CD4-positive, alpha-beta memory T cell (primary cell): ENCODE results near the gene FAXC. TPM values are rescaled to one million over a fixed set of nuclear protein-coding genes. Genes with fewer than 3 reads are reported as not detected.

Experiments used
- CTCF ChIA-PET: fragments of 350-600 bp; sonication (Branson Sonifier 250); formaldehyde crosslinking; loops from one replicate; lab custom pipeline; 2021; ENCODE audit warnings: inconsistent platforms; ENCODE audit not compliant: partially characterized antibody; lab: Charles Lee
- POLR2A ChIA-PET: fragments of 350-600 bp; sonication (Branson Sonifier 250); formaldehyde crosslinking; loops from one replicate; lab custom pipeline; 2021; ENCODE audit not compliant: partially characterized antibody; lab: Charles Lee
- DNase-seq, 5 donors: peaks; one replicate each; pipeline versions ENCODE4 v3.0.0 to v3.0.0-alpha.2; 2020 to 2022; ENCODE audit warnings: mixed read lengths in 1 of 5
- H3K27ac ChIP-seq: one replicate; pipeline ENCODE4 v1.7.0; 2013; ENCODE audit warnings: low read depth, low read length
- H3K27me3 ChIP-seq: 2 replicates; pipeline ENCODE4 v1.7.0; 2013; ENCODE audit warnings: mild to moderate bottlenecking, low read length, moderate library complexity; ENCODE audit not compliant: insufficient read depth
- H3K36me3 ChIP-seq: 2 replicates; pipeline ENCODE4 v1.7.0; 2013; ENCODE audit warnings: mild to moderate bottlenecking, low read length, moderate library complexity; ENCODE audit not compliant: insufficient read depth
- H3K4me1 ChIP-seq: 2 replicates; pipeline ENCODE4 v1.7.0; 2013; ENCODE audit warnings: mild to moderate bottlenecking, low read length, moderate library complexity; ENCODE audit not compliant: insufficient read depth
- H3K4me3 ChIP-seq, 2 donors: one replicate each; pipeline ENCODE4 v1.7.0; 2013; ENCODE audit warnings: low read length in 2 of 2, mild to moderate bottlenecking in 1 of 2
- H3K9me3 ChIP-seq, 2 donors: one replicate each; pipeline ENCODE4 v1.7.0; 2013; ENCODE audit warnings: low read length in 2 of 2, control low read depth in 1 of 2; ENCODE audit not compliant: control insufficient read depth in 1 of 2
- H3K27ac Mint-ChIP-seq, 7 donors: one replicate each; pipeline ENCODE4 v1.8.0; 2020 to 2021; ENCODE audit warnings: mixed read lengths in 7 of 7, mild to moderate bottlenecking in 6 of 7, inconsistent platforms in 3 of 7, moderate library complexity in 3 of 7
- H3K27me3 Mint-ChIP-seq, 2 donors: one replicate each; pipeline ENCODE4 v1.8.0; 2020 to 2021; ENCODE audit warnings: mixed read lengths in 2 of 2
- H3K36me3 Mint-ChIP-seq, 2 donors: one replicate each; pipeline ENCODE4 v1.8.0; 2020 to 2021; ENCODE audit warnings: mixed read lengths in 2 of 2, inconsistent platforms in 1 of 2, mild to moderate bottlenecking in 1 of 2
- H3K4me1 Mint-ChIP-seq, 4 donors: one replicate each; pipeline ENCODE4 v1.8.0; 2020 to 2021; ENCODE audit warnings: mixed read lengths in 4 of 4, mild to moderate bottlenecking in 1 of 4
- H3K4me3 Mint-ChIP-seq, 8 donors: one replicate each; pipeline ENCODE4 v1.8.0; 2020 to 2021; ENCODE audit warnings: mixed read lengths in 8 of 8, mild to moderate bottlenecking in 7 of 8, moderate library complexity in 6 of 8, inconsistent platforms in 3 of 8
- H3K9me3 Mint-ChIP-seq, 8 donors: one replicate each; pipeline ENCODE4 v1.8.0; 2020 to 2021; ENCODE audit warnings: mixed read lengths in 8 of 8, mild to moderate bottlenecking in 5 of 8, inconsistent platforms in 3 of 8, moderate library complexity in 1 of 8
- intact Hi-C: fragments of 100-400 bp; cut with micrococcal nuclease; formaldehyde crosslinking; loops from one replicate; pipeline ENCODE4 v1.15.1; 2023
- polyA plus RNA-seq, 2 donors: library from polyadenylated mRNA; unstranded; fragments of 300-500 nt; fragmentation: Illumina TruSeq; gene quantifications; one replicate each; pipeline ENCODE4 v1.2.3, GENCODE V29; 2021
- total RNA-seq, 2 experiments: library from RNA; stranded (reverse); gene quantifications; one replicate each; pipeline ENCODE4 v1.2.3, GENCODE V29; 2021

Gene FAXC
- total and polyA plus RNA-seq, 4 experiments from 2014 or later: not detected

DNA sequence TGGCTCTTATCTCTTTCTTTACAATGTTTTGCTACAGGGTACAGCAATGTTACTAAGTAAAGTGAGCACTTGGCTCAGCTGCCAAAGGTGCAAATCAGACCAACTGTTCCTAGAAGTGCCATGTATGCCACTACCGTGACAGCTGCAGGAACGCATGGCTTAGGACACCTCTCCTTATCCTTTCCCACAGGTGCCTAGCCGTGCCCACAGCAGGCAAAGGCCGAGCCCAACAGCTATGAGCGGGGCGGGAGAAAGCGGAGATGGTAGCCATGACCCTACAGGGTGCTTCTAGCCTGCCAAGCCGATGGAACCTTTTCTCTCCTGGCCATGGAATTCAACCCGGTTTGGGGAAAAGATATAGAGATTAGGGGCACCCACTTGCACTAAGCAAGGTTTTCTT lies 97.1 kb downstream of the FAXC start:
- no peak overlapping the region for H3K4me3 ChIP-seq
- H3K9me3 Mint-ChIP-seq: peaks cover 0 to 1% (median 0%) of the 10 kb centered on the region in 8 donors

DNA sequence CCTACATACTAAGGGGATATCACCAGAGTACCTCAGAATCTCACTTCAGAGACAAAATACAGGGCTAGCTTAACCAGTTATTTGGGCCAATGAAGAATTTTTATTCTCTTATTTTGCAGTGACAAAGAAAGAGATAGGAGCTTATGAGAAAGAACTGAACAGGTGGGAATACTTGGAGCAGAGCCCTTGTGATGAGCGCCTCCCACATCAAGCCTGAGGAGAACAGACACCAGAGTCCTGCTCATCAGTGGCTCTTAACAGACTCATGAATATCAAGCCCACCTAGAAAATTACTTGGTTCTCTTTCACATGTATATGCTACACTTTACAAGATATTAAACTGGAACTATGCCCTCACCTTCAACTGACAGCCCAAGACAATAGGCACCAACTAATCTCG lies 99.0 kb downstream of the FAXC start:
- ChIA-PET POLR2A (no interaction called here), CTCF (no interaction called here)
- H3K27ac ChIP-seq: no peak overlapping the region
- no peaks in the 10 kb centered on the region for H3K4me1 ChIP-seq
- H3K9me3 ChIP-seq: no peaks in the 10 kb centered on the region
- H3K27me3 Mint-ChIP-seq: peaks cover 4 to 6% of the 10 kb centered on the region in 2 donors
- H3K36me3 ChIP-seq: no peaks in the 10 kb centered on the region
- peak overlapping the region in 1 of 7 donors; percentile 3 for H3K27ac Mint-ChIP-seq
- H3K27me3 ChIP-seq: no peaks in the 10 kb centered on the region
- H3K4me1 Mint-ChIP-seq: no peaks in the 10 kb centered on the region
- intact Hi-C loops: no loop called here
- DNase-seq: no peak
- no peak overlapping the region for H3K4me3 ChIP-seq
- H3K36me3 Mint-ChIP-seq: no peaks in the 10 kb centered on the region
- peaks cover 0 to 6% (median 0%) of the 10 kb centered on the region in 8 donors for H3K9me3 Mint-ChIP-seq
- H3K4me3 Mint-ChIP-seq: no peak overlapping the region

More for the DNA sequence above, 97.1 kb downstream of the FAXC start:
- Mint-ChIP-seq H3K4me3 (no peak overlapping the region), H3K27me3 (peaks cover 2 to 4% of the 10 kb centered on the region in 2 donors), H3K36me3 (no peaks in the 10 kb centered on the region), H3K4me1 (no peaks in the 10 kb centered on the region), H3K27ac (no peak overlapping the region)
- no peak overlapping the region for H3K27ac ChIP-seq
- H3K36me3 ChIP-seq: no peaks in the 10 kb centered on the region
- POLR2A ChIA-PET: no interaction called here
- intact Hi-C loops: no loop called here
- H3K9me3 ChIP-seq: no peaks in the 10 kb centered on the region
- no peaks in the 10 kb centered on the region for H3K27me3 ChIP-seq
- CTCF ChIA-PET: no interaction called here
- no peaks in the 10 kb centered on the region for H3K4me1 ChIP-seq
- no peak for DNase-seq

DNA sequence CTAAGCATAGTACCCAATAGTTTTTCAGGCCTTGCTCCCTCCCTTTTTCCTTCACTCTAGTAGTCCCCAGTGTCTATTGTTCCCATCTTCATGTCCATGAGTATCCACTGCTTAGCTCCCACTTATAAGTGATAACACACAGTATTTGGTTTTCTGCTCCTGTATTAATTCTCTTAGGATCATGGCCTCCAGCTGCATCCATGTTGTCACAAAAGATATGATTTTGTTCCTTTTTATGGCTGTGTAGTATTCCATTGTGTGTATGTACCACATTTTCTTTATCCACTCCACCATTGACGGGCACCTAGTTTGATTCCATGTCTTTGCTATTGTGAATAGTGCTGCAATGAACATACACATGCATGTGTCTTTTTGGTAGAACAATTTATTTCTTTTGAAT lies 102.9 kb downstream of the FAXC start:
- Histone ChIP-seq H3K27me3 (no peaks in the 10 kb centered on the region), H3K36me3 (no peaks in the 10 kb centered on the region), H3K4me1 (no peaks in the 10 kb centered on the region), H3K27ac (no peak overlapping the region), H3K4me3 (no peak overlapping the region), H3K9me3 (no peaks in the 10 kb centered on the region)
- Mint-ChIP-seq H3K4me1 (no peaks in the 10 kb centered on the region), H3K27me3 (peaks cover 4 to 5% of the 10 kb centered on the region in 2 donors), H3K4me3 (no peak overlapping the region), H3K36me3 (no peaks in the 10 kb centered on the region), H3K9me3 (peaks cover 0 to 6% (median 0%) of the 10 kb centered on the region in 8 donors), H3K27ac (no peak overlapping the region)
- POLR2A ChIA-PET: no interaction called here
- DNase-seq: no peak
- CTCF ChIA-PET: no interaction called here
- intact Hi-C loops: no loop called here

DNA sequence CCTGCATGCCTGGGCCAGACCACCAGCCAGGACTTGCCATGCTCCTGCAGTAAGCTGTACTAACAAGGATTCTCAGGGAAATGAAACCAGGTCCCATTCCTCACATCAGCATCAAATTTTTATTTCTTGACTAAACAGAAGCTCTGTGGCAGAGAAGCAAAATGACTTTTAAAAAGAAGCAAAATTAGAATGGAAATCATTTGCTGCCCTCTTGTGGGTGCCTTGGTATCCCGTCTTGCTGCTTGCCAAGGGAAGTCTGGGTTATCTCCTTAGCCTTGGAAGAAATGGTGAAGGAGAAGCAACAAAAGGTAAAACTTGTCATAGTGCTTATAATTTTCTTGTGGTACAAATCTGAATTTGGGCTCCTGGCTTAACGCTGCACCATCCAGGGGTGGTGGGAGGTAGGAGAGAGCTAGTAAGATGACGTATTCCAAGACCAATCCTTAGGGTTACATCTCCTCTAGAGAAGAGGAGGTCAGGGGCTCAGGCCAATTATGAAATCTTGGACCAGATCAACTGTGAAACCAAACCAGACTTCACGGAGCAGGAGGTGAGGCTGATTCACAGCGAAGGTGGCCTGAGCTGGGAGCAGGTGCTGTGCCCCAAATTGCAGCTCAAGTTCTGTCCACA lies 107.5 kb downstream of the FAXC start:
- Histone ChIP-seq H3K36me3 (no peaks in the 10 kb centered on the region), H3K27me3 (no peaks in the 10 kb centered on the region), H3K4me1 (no peaks in the 10 kb centered on the region), H3K27ac (no peak overlapping the region), H3K4me3 (no peak overlapping the region), H3K9me3 (no peaks in the 10 kb centered on the region)
- intact Hi-C loops: no loop called here
- DNase-seq: no peak
- Mint-ChIP-seq H3K4me1 (no peaks in the 10 kb centered on the region), H3K36me3 (no peaks in the 10 kb centered on the region), H3K4me3 (no peak overlapping the region), H3K27me3 (peaks cover 3 to 4% of the 10 kb centered on the region in 2 donors), H3K27ac (no peak overlapping the region), H3K9me3 (peaks cover 0 to 5% (median 0%) of the 10 kb centered on the region in 8 donors)
- CTCF ChIA-PET: no interaction called here
- POLR2A ChIA-PET: no interaction called here

DNA sequence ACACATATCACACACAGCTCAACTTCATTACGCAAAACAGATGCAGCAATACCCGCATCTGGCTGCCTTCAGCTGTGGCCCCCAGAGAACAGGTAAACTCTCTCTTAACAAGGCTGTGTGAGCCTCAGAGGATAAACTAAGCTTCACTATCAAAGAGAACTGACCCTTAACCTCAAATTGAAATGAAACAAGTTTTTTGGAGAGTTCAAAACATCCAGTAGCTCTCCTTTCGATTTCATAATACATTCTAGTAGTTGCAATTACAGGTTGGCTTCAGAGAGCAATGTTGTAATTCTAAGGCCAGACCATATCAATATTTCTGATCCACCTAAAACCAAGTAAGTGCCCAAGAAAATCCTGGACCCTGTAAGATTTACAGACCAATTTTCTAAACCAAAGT lies 113.5 kb downstream of the FAXC start:
- Histone ChIP-seq H3K27ac (no peak overlapping the region), H3K27me3 (no peaks in the 10 kb centered on the region), H3K9me3 (no peaks in the 10 kb centered on the region), H3K4me1 (no peaks in the 10 kb centered on the region), H3K36me3 (no peaks in the 10 kb centered on the region), H3K4me3 (no peak overlapping the region)
- CTCF ChIA-PET: no interaction called here
- intact Hi-C loops: no loop called here
- H3K4me1 Mint-ChIP-seq: no peaks in the 10 kb centered on the region
- no peaks in the 10 kb centered on the region for H3K36me3 Mint-ChIP-seq
- no peak overlapping the region for H3K27ac Mint-ChIP-seq
- POLR2A ChIA-PET: no interaction called here
- H3K9me3 Mint-ChIP-seq: no peaks in the 10 kb centered on the region
- DNase-seq: no peak
- H3K27me3 Mint-ChIP-seq: peaks cover 3 to 14% of the 10 kb centered on the region in 2 donors
- H3K4me3 Mint-ChIP-seq: no peak overlapping the region

DNA sequence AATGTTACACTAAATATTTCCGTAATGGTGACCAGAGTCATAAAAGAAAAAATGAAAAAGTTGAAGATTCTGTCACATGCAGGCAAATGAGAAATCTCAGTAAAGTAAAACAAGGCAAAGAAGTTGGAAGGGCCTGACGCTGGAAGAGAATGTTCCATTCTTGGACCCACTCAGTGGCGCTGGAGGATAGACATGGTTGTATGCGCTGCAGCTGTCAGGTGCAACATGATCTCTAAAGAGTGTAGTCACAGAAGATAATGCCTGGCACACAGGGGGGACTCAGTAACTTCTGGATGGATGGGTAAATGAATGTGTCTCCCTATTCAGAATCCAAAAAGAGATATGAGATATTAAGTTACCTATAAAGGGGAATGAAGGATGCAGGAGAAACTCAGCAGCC lies 116.3 kb downstream of the FAXC start:
- POLR2A ChIA-PET: no interaction called here
- Mint-ChIP-seq H3K36me3 (no peaks in the 10 kb centered on the region), H3K9me3 (peaks cover 0 to 3% (median 0%) of the 10 kb centered on the region in 8 donors), H3K4me3 (no peak overlapping the region), H3K27ac (no peak overlapping the region), H3K4me1 (no peaks in the 10 kb centered on the region), H3K27me3 (peaks cover 3 to 14% of the 10 kb centered on the region in 2 donors)
- H3K4me3 ChIP-seq: no peak overlapping the region
- intact Hi-C loops: no loop called here
- no peak overlapping the region for H3K27ac ChIP-seq
- no peaks in the 10 kb centered on the region for H3K9me3 ChIP-seq
- no peaks in the 10 kb centered on the region for H3K27me3 ChIP-seq
- DNase-seq: no peak
- no peaks in the 10 kb centered on the region for H3K4me1 ChIP-seq
- CTCF ChIA-PET: no interaction called here
- H3K36me3 ChIP-seq: no peaks in the 10 kb centered on the region

DNA sequence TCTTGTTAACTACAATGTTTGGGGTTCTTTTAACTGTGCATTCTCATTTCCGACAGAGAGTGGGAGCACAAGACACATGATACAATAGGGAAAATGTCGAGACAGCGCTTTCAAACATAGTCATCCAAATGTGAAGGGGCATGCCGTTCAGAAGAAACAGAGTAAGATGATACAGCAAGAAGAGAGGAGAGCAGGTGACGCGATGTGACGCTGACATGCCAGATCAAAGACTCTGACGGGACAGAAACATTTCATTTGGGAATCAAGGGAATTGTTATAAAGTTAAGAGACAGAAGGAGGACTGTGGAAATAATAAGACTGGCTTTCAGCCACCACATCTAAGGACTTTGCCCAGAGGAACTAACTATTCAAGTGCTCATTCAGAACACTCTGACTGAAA lies 117.4 kb downstream of the FAXC start:
- H3K27me3 ChIP-seq: no peaks in the 10 kb centered on the region
- H3K9me3 ChIP-seq: no peaks in the 10 kb centered on the region
- Mint-ChIP-seq H3K9me3 (peaks cover 0 to 3% (median 0%) of the 10 kb centered on the region in 8 donors), H3K4me1 (no peaks in the 10 kb centered on the region), H3K4me3 (no peak overlapping the region), H3K36me3 (no peaks in the 10 kb centered on the region), H3K27me3 (peaks cover 3 to 16% of the 10 kb centered on the region in 2 donors), H3K27ac (no peak overlapping the region)
- no peak overlapping the region for H3K27ac ChIP-seq
- intact Hi-C loops: no loop called here
- no peaks in the 10 kb centered on the region for H3K36me3 ChIP-seq
- CTCF ChIA-PET: no interaction called here
- no peak for DNase-seq
- no peaks in the 10 kb centered on the region for H3K4me1 ChIP-seq
- H3K4me3 ChIP-seq: no peak overlapping the region
- POLR2A ChIA-PET: no interaction called here
